Keratinocyte (primary cell): Measurements from ENCODE around the gene TSHZ1. TPM values are rescaled to one million over a fixed set of nuclear protein-coding genes. Genes with fewer than 3 reads are reported as not detected.

Source experiments
- DNase-seq: peaks from one replicate; pipeline ENCODE4 v3.0.0-alpha.2; 2011; ENCODE audit warnings: low read depth, missing footprints, low spot score
- FAIRE-seq: peaks from 2 replicates; lab custom pipeline; 2011; peaks lifted over from hg19 to GRCh38; lab: Jason Lieb, UNC
- H2AFZ ChIP-seq: 2 replicates; pipeline ENCODE4 v1.6.0; 2012; ENCODE audit warnings: low read length, control low read depth, inconsistent platforms; ENCODE audit not compliant: control insufficient read depth
- H3K27ac ChIP-seq: 2 replicates; pipeline ENCODE4 v1.5.1; 2011; ENCODE audit warnings: low read length; ENCODE audit not compliant: control insufficient read depth, insufficient read depth
- H3K27me3 ChIP-seq: 3 replicates; pipeline ENCODE4 v1.6.0; 2011; ENCODE audit warnings: low read length; ENCODE audit not compliant: control insufficient read depth, insufficient read depth; ENCODE audit errors: extremely low read depth
- H3K36me3 ChIP-seq, 2 experiments: 2 replicates in 1 of 2; 3 replicates in 1 of 2; pipeline ENCODE4 v1.5.1; 2011; ENCODE audit warnings: low read length in 2 of 2, mild to moderate bottlenecking in 1 of 2; ENCODE audit not compliant: control insufficient read depth in 2 of 2, insufficient read depth in 2 of 2; ENCODE audit errors: extremely low read depth in 1 of 2
- H3K4me1 ChIP-seq: 3 replicates; pipeline ENCODE4 v1.5.1; 2011; ENCODE audit warnings: low read length; ENCODE audit not compliant: control insufficient read depth, insufficient read depth; ENCODE audit errors: extremely low read depth
- H3K4me2 ChIP-seq: 3 replicates; pipeline ENCODE4 v1.6.0; 2011; ENCODE audit warnings: low read depth, low read length; ENCODE audit not compliant: control insufficient read depth, insufficient read depth; ENCODE audit errors: extremely low read depth
- H3K4me3 ChIP-seq, 3 experiments: fragments of 200-600 bp in 1 of 3; sonication (generic) in 1 of 3; 2 replicates in 2 of 3; 3 replicates in 1 of 3; pipeline ENCODE4 v1.5.1; 2011 to 2016; ENCODE audit warnings: low read length in 3 of 3, mild to moderate bottlenecking in 3 of 3, control low read depth in 2 of 3, inconsistent platforms in 1 of 3, low read depth in 1 of 3, mixed read lengths in 1 of 3, mixed run types in 1 of 3, moderate library complexity in 1 of 3; ENCODE audit not compliant: control insufficient read depth in 2 of 3, insufficient read depth in 2 of 3; ENCODE audit errors: extremely low read depth in 1 of 3
- H3K79me2 ChIP-seq: 2 replicates; pipeline ENCODE4 v1.6.0; 2012; ENCODE audit warnings: low read length; ENCODE audit not compliant: control insufficient read depth, insufficient read depth
- H3K9ac ChIP-seq: 3 replicates; pipeline ENCODE4 v1.6.0; 2011; ENCODE audit warnings: low read length; ENCODE audit not compliant: control insufficient read depth, insufficient read depth; ENCODE audit errors: extremely low read depth
- H3K9me1 ChIP-seq: 3 replicates; pipeline ENCODE4 v1.6.0; 2011; ENCODE audit warnings: low read length; ENCODE audit not compliant: control insufficient read depth, insufficient read depth; ENCODE audit errors: extremely low read depth
- H3K9me3 ChIP-seq: 2 replicates; pipeline ENCODE4 v1.5.1; 2012; ENCODE audit warnings: low read depth, low read length; ENCODE audit not compliant: control insufficient read depth
- H4K20me1 ChIP-seq: 3 replicates; pipeline ENCODE4 v1.6.0; 2011; ENCODE audit warnings: low read length; ENCODE audit not compliant: control insufficient read depth, insufficient read depth; ENCODE audit errors: extremely low read depth
- EZH2 ChIP-seq: IDR thresholded peaks from one replicate; pipeline ENCODE4 v1.6.1; 2012; ENCODE audit warnings: inconsistent platforms, mild to moderate bottlenecking, low read length, moderate library complexity
- dilution Hi-C: fragments of 300-500 bp; cut with MboI; formaldehyde crosslinking; loops from one replicate; pipeline ENCODE4 v1.7.0; 2020; ENCODE audit warnings: low sequenced_read_pairs; ENCODE audit not compliant: extremely low pct_ligation_motif_present
- polyA minus RNA-seq, 3 experiments: library from RNA; depleted of rRNA, polyadenylated mRNA; stranded (reverse); fragments of >200 nt; gene quantifications; 1 replicate in 1 of 3; 2 replicates in 1 of 3; 3 replicates in 1 of 3; pipeline ENCODE4 v1.2.3, GENCODE V29; 2011
- polyA plus RNA-seq, 5 experiments: library from polyadenylated mRNA; depleted of rRNA in 3 of 5; stranded (reverse) in 3 of 5; stranded (forward) in 1 of 5; unstranded in 1 of 5; fragments of >200 nt; gene quantifications; 1 replicate in 1 of 5; 2 replicates in 3 of 5; 3 replicates in 1 of 5; pipeline versions ENCODE4 v1.2.1 to v1.2.3, GENCODE V29; 2011 to 2012; ENCODE audit warnings: missing spikeins in 2 of 5, low read depth in 1 of 5, low replicate concordance in 1 of 5
- TF ChIP-seq, protein P1 (sequence below), 3 experiments: IDR thresholded peaks in 1 of 3; conservative IDR thresholded peaks in 1 of 3; optimal IDR thresholded peaks in 1 of 3; 2 replicates in 2 of 3; 3 replicates in 1 of 3; pipeline versions ENCODE3 to v1.5.1; 2011; ENCODE audit warnings: low read length in 3 of 3, mild to moderate bottlenecking in 3 of 3, moderate library complexity in 2 of 3, control low read depth in 1 of 3, inconsistent platforms in 1 of 3; ENCODE audit not compliant: insufficient read depth in 2 of 3; ENCODE audit errors: extremely low read depth in 1 of 3

The TSHZ1 gene
- 1.3 to 2.2 TPM (median 1.6 TPM) in 3 replicates for polyA plus RNA-seq
- 2.9 TPM for polyA plus RNA-seq (2011; ENCODE audit: low read depth)
- polyA plus RNA-seq (2011; cell fraction: cytosol; rRNA removed) = 1.9 and 2.4 TPM in 2 replicates
- polyA plus RNA-seq (2011; cell fraction: nucleus; rRNA removed) = 3.4 and 4.0 TPM in 2 replicates
- polyA plus RNA-seq (2012; ENCODE audit: low replicate concordance) = 2.7 and 4.3 TPM in 2 replicates
- 2.0 to 6.8 TPM (median 3.3 TPM) in 3 replicates for polyA minus RNA-seq
- polyA minus RNA-seq (2011; cell fraction: cytosol; rRNA and poly(A)+ RNA removed) = 2.3 TPM
- polyA minus RNA-seq (2011; cell fraction: nucleus; rRNA and poly(A)+ RNA removed) = 2.0 and 3.4 TPM in 2 replicates

DNA sequence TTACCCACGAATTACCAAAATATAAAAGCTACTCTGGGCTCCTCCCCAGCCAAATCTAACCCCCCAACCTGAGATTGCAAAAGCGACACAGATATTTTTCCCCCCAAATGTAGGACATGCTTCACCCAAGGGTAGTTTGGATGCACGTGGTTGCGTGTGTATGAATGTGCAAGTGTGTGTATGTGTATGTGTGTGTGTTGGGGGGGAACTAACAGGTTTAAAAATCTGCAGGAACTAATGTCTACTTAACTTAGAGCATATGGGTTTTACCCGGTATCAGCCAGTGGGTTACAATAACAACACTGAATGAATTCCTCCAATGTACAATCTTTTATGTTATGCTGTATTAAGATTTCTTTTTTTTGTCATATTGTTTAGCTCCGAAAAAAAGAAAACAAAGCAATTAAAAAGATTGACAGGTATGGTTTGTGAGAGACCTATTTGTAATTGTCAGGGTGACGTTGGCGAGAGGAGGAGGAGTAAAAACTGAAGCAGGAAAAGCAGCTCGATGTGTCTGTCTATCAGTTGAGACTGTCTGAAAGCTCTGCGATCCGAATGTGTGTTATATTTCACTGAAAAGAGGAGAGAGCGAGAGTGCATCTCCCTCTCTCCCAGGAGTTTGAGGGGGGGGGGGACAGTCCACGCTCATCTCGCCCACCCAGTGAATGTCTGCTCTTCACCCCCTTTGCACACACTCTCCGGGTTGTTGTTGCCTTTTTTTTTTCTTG lies at the start of gene TSHZ1:
TSHZ1 (plus strand) TSS at position 524 of the 728 bp plus-strand sequence. CDS start 1,080 bp downstream, outside the sequence.
- Histone ChIP-seq H3K4me1 (peaks cover 19% of the 10 kb centered on the region), H3K9me1 (no peaks in the 10 kb centered on the region), H2AFZ (peak within 1 kb of the TSS; percentile 86), H3K4me3 (peak within 1 kb of the TSS; percentile 74 to 91 (median 85)), H3K36me3 (no peaks in the 10 kb centered on the region), H3K9ac (peak within 1 kb of the TSS; percentile 81), H3K79me2 (peaks cover 32% of the 10 kb centered on the region), H3K9me3 (no peaks in the 10 kb centered on the region), H3K27me3 (no peaks in the 10 kb centered on the region), H3K4me2 (peak within 1 kb of the TSS; percentile 78), H3K27ac (peak within 1 kb of the TSS; percentile 82), H4K20me1 (no peaks in the 10 kb centered on the region)
- FAIRE-seq (peak; percentile 87), DNase-seq (peak; percentile 48)
- no peak for TF ChIP-seq EZH2
- TF ChIP-seq, protein P1, sequence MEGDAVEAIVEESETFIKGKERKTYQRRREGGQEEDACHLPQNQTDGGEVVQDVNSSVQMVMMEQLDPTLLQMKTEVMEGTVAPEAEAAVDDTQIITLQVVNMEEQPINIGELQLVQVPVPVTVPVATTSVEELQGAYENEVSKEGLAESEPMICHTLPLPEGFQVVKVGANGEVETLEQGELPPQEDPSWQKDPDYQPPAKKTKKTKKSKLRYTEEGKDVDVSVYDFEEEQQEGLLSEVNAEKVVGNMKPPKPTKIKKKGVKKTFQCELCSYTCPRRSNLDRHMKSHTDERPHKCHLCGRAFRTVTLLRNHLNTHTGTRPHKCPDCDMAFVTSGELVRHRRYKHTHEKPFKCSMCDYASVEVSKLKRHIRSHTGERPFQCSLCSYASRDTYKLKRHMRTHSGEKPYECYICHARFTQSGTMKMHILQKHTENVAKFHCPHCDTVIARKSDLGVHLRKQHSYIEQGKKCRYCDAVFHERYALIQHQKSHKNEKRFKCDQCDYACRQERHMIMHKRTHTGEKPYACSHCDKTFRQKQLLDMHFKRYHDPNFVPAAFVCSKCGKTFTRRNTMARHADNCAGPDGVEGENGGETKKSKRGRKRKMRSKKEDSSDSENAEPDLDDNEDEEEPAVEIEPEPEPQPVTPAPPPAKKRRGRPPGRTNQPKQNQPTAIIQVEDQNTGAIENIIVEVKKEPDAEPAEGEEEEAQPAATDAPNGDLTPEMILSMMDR (optimal IDR thresholded peaks at IDR 0.05 in 1 of 3, IDR thresholded peaks at IDR 0.05 in 1 of 3, conservative IDR thresholded peaks at IDR 0.05 in 1 of 3; ENCODE audit: extremely low read depth in 1 of 3, insufficient read depth in 2 of 3, low read length in 3 of 3) = no peak
- dilution Hi-C loops = no loop called here

GRCh38 chr18:75161256-75162028 lies 49.2 kb upstream of the TSHZ1 start:
- no peaks in the 10 kb centered on the region for H3K9me3 ChIP-seq
- H3K9me1 ChIP-seq = no peaks in the 10 kb centered on the region
- no peak overlapping the region for H3K4me3 ChIP-seq
- no peaks in the 10 kb centered on the region for H3K36me3 ChIP-seq
- H3K79me2 ChIP-seq = no peaks in the 10 kb centered on the region
- TF ChIP-seq, protein P1 (optimal IDR thresholded peaks at IDR 0.05 in 1 of 3, IDR thresholded peaks at IDR 0.05 in 1 of 3, conservative IDR thresholded peaks at IDR 0.05 in 1 of 3; ENCODE audit: extremely low read depth in 1 of 3, insufficient read depth in 2 of 3, low read length in 3 of 3) = no peak
- no peak for TF ChIP-seq EZH2
- H4K20me1 ChIP-seq = no peaks in the 10 kb centered on the region
- H3K9ac ChIP-seq = no peak overlapping the region
- no peak for DNase-seq
- H3K4me2 ChIP-seq = no peak overlapping the region
- no peaks in the 10 kb centered on the region for H3K4me1 ChIP-seq
- no peak for FAIRE-seq
- no peak overlapping the region for H2AFZ ChIP-seq
- H3K27me3 ChIP-seq = peaks cover 5% of the 10 kb centered on the region
- H3K27ac ChIP-seq = no peak overlapping the region
- dilution Hi-C loops = no loop called here
